SK-N-SH treated with all-trans-retinoic acid at 6 μM for 48 hours (cell line): ENCODE data around the gene COBL.

Experiments
- ATAC-seq: fragments of 200-7000 bp; cut with Tn5 transposase; 3 replicates; pipeline ENCODE4 v1.9.1; 2020; ENCODE audit warnings: mild to moderate bottlenecking, moderate library complexity
- ARNTL ChIP-seq: fragments of 450-650 bp; formaldehyde crosslinking; IDR thresholded peaks from 2 replicates; pipeline ENCODE4 v1.5.0; 2020; ENCODE audit warnings: low read depth, mild to moderate bottlenecking, moderate library complexity, borderline replicate concordance
- BACH2 ChIP-seq: fragments of 250-450 bp; sonication (Bioruptor Pico); IDR thresholded peaks from 2 replicates; pipeline ENCODE4 v1.9.0; 2021; ENCODE audit warnings: mild to moderate bottlenecking, borderline replicate concordance
- CSDC2 ChIP-seq: fragments of 250-450 bp; sonication (Bioruptor Pico); IDR thresholded peaks from 2 replicates; pipeline ENCODE4 v1.5.0; 2020; ENCODE audit warnings: mild to moderate bottlenecking, moderate library complexity
- ISL1 ChIP-seq: fragments of 250-450 bp; sonication (Bioruptor Pico); IDR thresholded peaks from 2 replicates; pipeline ENCODE4 v2.1.2; 2022; ENCODE audit warnings: mild to moderate bottlenecking, moderate library complexity
- OSR1 ChIP-seq: fragments of 250-450 bp; sonication (Bioruptor Pico); IDR thresholded peaks from 2 replicates; pipeline ENCODE4 v1.8.0; 2022; ENCODE audit warnings: moderate library complexity, mild to moderate bottlenecking, inconsistent platforms
- PPARA ChIP-seq: fragments of 250-450 bp; sonication (Bioruptor Pico); IDR thresholded peaks from 2 replicates; pipeline ENCODE4 v1.5.0; 2020; ENCODE audit warnings: mild to moderate bottlenecking, borderline replicate concordance
- RARB ChIP-seq: fragments of 250-450 bp; sonication (Bioruptor Pico); IDR thresholded peaks from 2 replicates; pipeline ENCODE4 v1.8.0; 2021; ENCODE audit warnings: mild to moderate bottlenecking, moderate library complexity
- SNAI2 ChIP-seq: fragments of 250-450 bp; sonication (Bioruptor Pico); IDR thresholded peaks from 2 replicates; pipeline ENCODE4 v1.5.0; 2020; ENCODE audit warnings: mild to moderate bottlenecking, moderate library complexity
- TCF4 ChIP-seq: fragments of 250-450 bp; sonication (Bioruptor Pico); IDR thresholded peaks from 2 replicates; pipeline ENCODE4 v1.8.0; 2021; ENCODE audit warnings: mild to moderate bottlenecking, moderate library complexity, borderline replicate concordance
- TOX ChIP-seq: fragments of 250-450 bp; sonication (Bioruptor Pico); IDR thresholded peaks from 2 replicates; pipeline ENCODE4 v1.8.0; 2021; ENCODE audit warnings: mild to moderate bottlenecking, moderate library complexity, borderline replicate concordance
- ZC3H10 ChIP-seq: fragments of 250-450 bp; sonication (Bioruptor Pico); IDR thresholded peaks from 2 replicates; pipeline ENCODE4 v1.5.1; 2021; ENCODE audit warnings: mild to moderate bottlenecking, moderate library complexity
- ZFP3 ChIP-seq: fragments of 250-450 bp; sonication (Bioruptor Pico); IDR thresholded peaks from 2 replicates; pipeline ENCODE4 v1.5.0; 2020; ENCODE audit warnings: mild to moderate bottlenecking, moderate library complexity
- ZFP30 ChIP-seq: fragments of 450-650 bp; formaldehyde crosslinking; IDR thresholded peaks from 2 replicates; pipeline ENCODE4 v1.5.0; 2022; ENCODE audit warnings: mild to moderate bottlenecking, moderate library complexity
- ZNF70 ChIP-seq: fragments of 450-650 bp; formaldehyde crosslinking; IDR thresholded peaks from 2 replicates; pipeline ENCODE4 v1.5.0; 2020; ENCODE audit warnings: mild to moderate bottlenecking, moderate library complexity
- TF ChIP-seq, protein P1 (sequence below): fragments of 250-450 bp; sonication (Bioruptor Pico); IDR thresholded peaks from 2 replicates; pipeline ENCODE4 v1.5.1; 2021; ENCODE audit warnings: mild to moderate bottlenecking, moderate library complexity
- TF ChIP-seq, protein P2 (sequence below): fragments of 250-450 bp; sonication (Bioruptor Pico); IDR thresholded peaks from 2 replicates; pipeline ENCODE4 v1.8.0; 2021; ENCODE audit warnings: low read depth, mild to moderate bottlenecking, moderate library complexity, borderline replicate concordance
- TF ChIP-seq, protein P3 (sequence below): fragments of 250-450 bp; sonication (Bioruptor Pico); IDR thresholded peaks from 2 replicates; pipeline ENCODE4 v1.8.0; 2020; ENCODE audit warnings: mild to moderate bottlenecking, moderate library complexity, borderline replicate concordance
- TF ChIP-seq, protein P4 (sequence below): fragments of 250-450 bp; sonication (Bioruptor Pico); IDR thresholded peaks from 2 replicates; pipeline ENCODE4 v1.5.0; 2020; ENCODE audit warnings: mild to moderate bottlenecking, moderate library complexity

The COBL gene

DNA sequence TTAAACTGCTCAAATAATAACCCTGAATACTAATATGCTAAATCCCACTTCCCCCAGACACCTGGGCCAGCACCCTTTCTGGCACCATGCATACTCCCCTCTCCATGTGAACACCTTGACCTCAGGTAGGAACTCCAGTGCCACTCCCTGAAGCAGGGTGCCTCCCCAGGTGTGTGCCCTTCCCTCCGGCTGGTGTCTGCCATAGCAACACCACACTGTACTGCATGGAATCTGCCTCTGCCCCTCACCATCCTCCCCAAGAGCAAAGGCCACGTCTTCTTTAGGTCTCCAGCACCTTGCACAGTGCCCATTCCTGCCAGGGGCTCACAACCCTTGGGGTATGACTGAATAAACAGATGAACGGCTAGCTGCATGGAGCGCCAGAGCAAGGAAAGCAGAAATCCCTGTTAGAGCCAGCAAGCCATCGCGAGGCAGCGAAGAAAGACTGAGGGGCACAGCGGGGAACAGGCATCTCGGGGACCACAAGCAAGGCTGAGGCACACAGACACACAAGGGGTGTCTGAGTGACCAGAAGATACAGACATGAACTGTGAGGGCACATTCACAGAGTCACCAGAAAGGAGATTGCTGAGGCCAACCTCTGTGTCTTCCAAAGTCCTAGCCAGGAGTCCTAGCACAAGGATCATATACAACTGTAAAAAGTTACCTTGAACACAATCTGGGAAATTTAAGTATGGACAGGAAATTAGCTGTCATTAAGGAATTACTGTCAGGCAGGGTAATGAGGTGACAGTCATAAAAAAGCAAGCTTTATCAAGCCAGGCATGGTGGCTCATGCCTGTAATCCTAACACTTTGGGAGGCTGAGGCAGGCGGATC, 25.7 kb downstream of the COBL start:
- TF ChIP-seq, protein P1, sequence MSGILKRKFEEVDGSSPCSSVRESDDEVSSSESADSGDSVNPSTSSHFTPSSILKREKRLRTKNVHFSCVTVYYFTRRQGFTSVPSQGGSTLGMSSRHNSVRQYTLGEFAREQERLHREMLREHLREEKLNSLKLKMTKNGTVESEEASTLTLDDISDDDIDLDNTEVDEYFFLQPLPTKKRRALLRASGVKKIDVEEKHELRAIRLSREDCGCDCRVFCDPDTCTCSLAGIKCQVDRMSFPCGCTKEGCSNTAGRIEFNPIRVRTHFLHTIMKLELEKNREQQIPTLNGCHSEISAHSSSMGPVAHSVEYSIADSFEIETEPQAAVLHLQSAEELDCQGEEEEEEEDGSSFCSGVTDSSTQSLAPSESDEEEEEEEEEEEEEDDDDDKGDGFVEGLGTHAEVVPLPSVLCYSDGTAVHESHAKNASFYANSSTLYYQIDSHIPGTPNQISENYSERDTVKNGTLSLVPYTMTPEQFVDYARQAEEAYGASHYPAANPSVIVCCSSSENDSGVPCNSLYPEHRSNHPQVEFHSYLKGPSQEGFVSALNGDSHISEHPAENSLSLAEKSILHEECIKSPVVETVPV: no peak
- ATAC-seq: no peak

DNA sequence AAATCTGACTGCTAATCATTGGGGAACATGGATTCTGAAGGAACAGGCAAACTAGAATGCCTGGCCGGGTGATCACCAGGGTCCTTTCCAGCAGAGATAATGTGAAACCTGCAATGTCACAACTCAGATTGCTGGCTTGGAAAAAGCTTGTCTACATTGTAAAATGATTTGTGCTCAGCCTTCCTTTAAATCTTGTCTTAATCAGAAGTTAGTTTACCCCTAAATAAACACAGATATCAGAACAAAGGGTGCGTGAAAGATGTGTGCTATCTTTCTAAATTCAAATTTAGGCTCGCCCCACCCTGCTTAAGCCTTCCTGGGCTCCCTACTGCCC, 26.3 kb downstream of the COBL start:
- no peak for TF ChIP-seq BACH2 (CRISPR knock-in tag)
- no peak for TF ChIP-seq RARB (CRISPR knock-in tag)
- no peak for TF ChIP-seq SNAI2 (CRISPR knock-in tag)
- TF ChIP-seq, protein P2, sequence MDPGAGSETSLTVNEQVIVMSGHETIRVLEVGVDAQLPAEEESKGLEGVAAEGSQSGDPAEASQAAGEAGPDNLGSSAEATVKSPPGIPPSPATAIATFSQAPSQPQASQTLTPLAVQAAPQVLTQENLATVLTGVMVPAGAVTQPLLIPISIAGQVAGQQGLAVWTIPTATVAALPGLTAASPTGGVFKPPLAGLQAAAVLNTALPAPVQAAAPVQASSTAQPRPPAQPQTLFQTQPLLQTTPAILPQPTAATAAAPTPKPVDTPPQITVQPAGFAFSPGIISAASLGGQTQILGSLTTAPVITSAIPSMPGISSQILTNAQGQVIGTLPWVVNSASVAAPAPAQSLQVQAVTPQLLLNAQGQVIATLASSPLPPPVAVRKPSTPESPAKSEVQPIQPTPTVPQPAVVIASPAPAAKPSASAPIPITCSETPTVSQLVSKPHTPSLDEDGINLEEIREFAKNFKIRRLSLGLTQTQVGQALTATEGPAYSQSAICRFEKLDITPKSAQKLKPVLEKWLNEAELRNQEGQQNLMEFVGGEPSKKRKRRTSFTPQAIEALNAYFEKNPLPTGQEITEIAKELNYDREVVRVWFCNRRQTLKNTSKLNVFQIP (CRISPR knock-in tag): no peak
- TF ChIP-seq, protein P3, sequence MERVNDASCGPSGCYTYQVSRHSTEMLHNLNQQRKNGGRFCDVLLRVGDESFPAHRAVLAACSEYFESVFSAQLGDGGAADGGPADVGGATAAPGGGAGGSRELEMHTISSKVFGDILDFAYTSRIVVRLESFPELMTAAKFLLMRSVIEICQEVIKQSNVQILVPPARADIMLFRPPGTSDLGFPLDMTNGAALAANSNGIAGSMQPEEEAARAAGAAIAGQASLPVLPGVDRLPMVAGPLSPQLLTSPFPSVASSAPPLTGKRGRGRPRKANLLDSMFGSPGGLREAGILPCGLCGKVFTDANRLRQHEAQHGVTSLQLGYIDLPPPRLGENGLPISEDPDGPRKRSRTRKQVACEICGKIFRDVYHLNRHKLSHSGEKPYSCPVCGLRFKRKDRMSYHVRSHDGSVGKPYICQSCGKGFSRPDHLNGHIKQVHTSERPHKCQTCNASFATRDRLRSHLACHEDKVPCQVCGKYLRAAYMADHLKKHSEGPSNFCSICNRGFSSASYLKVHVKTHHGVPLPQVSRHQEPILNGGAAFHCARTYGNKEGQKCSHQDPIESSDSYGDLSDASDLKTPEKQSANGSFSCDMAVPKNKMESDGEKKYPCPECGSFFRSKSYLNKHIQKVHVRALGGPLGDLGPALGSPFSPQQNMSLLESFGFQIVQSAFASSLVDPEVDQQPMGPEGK (CRISPR knock-in tag): no peak
- TF ChIP-seq, protein P4, sequence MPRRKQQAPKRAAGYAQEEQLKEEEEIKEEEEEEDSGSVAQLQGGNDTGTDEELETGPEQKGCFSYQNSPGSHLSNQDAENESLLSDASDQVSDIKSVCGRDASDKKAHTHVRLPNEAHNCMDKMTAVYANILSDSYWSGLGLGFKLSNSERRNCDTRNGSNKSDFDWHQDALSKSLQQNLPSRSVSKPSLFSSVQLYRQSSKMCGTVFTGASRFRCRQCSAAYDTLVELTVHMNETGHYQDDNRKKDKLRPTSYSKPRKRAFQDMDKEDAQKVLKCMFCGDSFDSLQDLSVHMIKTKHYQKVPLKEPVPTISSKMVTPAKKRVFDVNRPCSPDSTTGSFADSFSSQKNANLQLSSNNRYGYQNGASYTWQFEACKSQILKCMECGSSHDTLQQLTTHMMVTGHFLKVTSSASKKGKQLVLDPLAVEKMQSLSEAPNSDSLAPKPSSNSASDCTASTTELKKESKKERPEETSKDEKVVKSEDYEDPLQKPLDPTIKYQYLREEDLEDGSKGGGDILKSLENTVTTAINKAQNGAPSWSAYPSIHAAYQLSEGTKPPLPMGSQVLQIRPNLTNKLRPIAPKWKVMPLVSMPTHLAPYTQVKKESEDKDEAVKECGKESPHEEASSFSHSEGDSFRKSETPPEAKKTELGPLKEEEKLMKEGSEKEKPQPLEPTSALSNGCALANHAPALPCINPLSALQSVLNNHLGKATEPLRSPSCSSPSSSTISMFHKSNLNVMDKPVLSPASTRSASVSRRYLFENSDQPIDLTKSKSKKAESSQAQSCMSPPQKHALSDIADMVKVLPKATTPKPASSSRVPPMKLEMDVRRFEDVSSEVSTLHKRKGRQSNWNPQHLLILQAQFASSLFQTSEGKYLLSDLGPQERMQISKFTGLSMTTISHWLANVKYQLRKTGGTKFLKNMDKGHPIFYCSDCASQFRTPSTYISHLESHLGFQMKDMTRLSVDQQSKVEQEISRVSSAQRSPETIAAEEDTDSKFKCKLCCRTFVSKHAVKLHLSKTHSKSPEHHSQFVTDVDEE (CRISPR knock-in tag): no peak
- TF ChIP-seq ZNF70: no peak
- TF ChIP-seq, protein P1: no peak
- TF ChIP-seq ISL1 (CRISPR knock-in tag): no peak
- TF ChIP-seq ZFP3: no peak
- TF ChIP-seq ZC3H10 (CRISPR knock-in tag): no peak
- no peak for TF ChIP-seq OSR1 (CRISPR knock-in tag)
- no peak for TF ChIP-seq TOX (CRISPR knock-in tag)
- TF ChIP-seq CSDC2 (CRISPR knock-in tag): no peak
- TF ChIP-seq ARNTL (CRISPR knock-in tag): no peak
- no peak for TF ChIP-seq TCF4 (CRISPR knock-in tag)
- no peak for TF ChIP-seq ZFP30 (CRISPR knock-in tag)
- no peak for ATAC-seq

DNA sequence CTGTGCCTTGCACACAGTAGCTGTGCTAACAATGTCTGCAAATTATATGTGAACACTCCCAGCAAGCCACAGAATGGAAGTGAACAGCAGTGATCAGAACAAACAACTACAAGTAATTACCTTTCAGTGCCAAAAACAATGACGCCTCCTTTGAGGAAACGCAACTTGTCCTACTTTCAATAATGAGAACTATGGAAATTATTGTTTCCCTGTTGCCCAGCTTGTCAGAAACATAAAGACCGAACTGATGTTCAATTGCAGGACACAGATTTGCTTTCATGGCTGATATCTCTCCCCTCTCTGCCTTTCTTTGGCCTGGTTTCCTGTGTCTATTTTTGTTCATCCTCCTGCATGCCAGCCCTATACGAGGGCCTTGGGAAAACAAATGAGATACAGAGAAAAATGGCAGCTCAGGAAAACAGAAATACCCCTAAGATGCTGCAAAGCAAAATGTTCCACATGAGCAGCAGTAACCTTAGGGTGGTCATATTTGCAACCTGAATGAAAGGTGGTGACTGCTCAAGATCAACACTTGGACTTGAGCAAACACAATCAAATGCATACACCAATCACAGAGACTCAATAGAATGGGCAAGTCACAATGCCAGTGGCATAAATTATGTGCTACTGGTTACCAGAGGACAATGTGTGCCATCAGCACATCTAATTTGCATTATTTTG, 26.8 kb downstream of the COBL start:
- ATAC-seq: no peak
- TF ChIP-seq, protein P3 (CRISPR knock-in tag): no peak
- TF ChIP-seq CSDC2 (CRISPR knock-in tag) (no peak), ISL1 (CRISPR knock-in tag) (no peak), ZFP3 (no peak), TCF4 (CRISPR knock-in tag) (no peak), SNAI2 (CRISPR knock-in tag) (no peak), ZFP30 (CRISPR knock-in tag) (no peak), RARB (CRISPR knock-in tag) (no peak), PPARA (CRISPR knock-in tag) (no peak), ZNF70 (no peak), TOX (CRISPR knock-in tag) (no peak)
- TF ChIP-seq, protein P4 (CRISPR knock-in tag): no peak
- TF ChIP-seq, protein P1: no peak
